BLaER1 (cell line): Measurements from ENCODE around the gene SLC23A3.

Source experiments
- H3K27ac ChIP-seq: shearing (Covaris generic); formaldehyde crosslinking; 2 replicates; pipeline ENCODE4 v1.8.1; 2022
- H3K27me3 ChIP-seq: shearing (Covaris generic); formaldehyde crosslinking; 2 replicates; pipeline ENCODE4 v1.8.1; 2022
- H3K36me3 ChIP-seq: shearing (Covaris generic); formaldehyde crosslinking; 2 replicates; pipeline ENCODE4 v1.8.1; 2022
- H3K4me1 ChIP-seq: shearing (Covaris generic); formaldehyde crosslinking; 2 replicates; pipeline ENCODE4 v1.8.1; 2022
- H3K4me2 ChIP-seq: shearing (Covaris generic); formaldehyde crosslinking; 2 replicates; pipeline ENCODE4 v1.8.1; 2022
- H3K4me3 ChIP-seq: shearing (Covaris generic); formaldehyde crosslinking; 2 replicates; pipeline ENCODE4 v1.8.1; 2022
- H3K9ac ChIP-seq: shearing (Covaris generic); formaldehyde crosslinking; 2 replicates; pipeline ENCODE4 v1.8.1; 2022
- H3K9me3 ChIP-seq: shearing (Covaris generic); formaldehyde crosslinking; 2 replicates; pipeline ENCODE4 v1.8.1; 2022
- H4K20me1 ChIP-seq: shearing (Covaris generic); formaldehyde crosslinking; 2 replicates; pipeline ENCODE4 v1.8.1; 2022
- Cebpa-rat ChIP-seq: shearing (Covaris generic); IDR thresholded peaks from 2 replicates; pipeline ENCODE4 v1.8.1; 2022

SLC23A3 gene

DNA sequence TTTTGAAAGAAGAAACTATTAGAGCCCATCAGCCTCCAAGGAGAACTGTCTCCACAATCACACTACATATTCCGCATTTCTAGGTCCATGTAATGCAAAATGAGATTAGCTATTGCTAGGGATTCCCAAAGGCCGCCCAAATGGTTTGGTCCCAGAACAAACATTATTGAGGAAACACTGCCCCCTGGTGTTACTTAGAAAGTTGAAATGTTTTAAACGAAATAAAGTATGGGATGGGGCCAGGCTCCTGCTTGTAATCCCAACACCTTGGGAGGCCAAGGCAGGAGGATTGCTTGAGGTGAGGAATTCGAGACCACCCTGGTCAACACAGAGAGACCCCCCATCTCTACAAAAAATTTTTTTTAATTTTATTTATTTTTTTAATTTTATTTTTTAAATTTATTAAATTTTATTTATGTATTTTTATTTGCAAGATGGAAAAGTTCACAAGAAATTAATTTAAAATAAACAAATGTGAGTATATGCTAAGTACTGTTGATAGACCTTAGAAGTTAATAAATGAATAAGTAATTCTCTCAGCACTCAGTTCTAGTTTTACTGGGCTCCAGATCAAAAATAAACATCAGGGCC lies 14.7 kb downstream of the SLC23A3 start:
- peaks cover 4% of the 10 kb centered on the region for H3K4me1 ChIP-seq
- no peak overlapping the region for H3K4me2 ChIP-seq
- no peak overlapping the region for H3K9ac ChIP-seq
- no peaks in the 10 kb centered on the region for H3K9me3 ChIP-seq
- no peak overlapping the region for H3K27ac ChIP-seq
- TF ChIP-seq Cebpa-rat = no peak
- no peak overlapping the region for H3K4me3 ChIP-seq
- 0 out of 2 replicates have a peak, but pooled peaks cover 7% of the 10 kb centered on the region for H4K20me1 ChIP-seq
- no peaks in the 10 kb centered on the region for H3K27me3 ChIP-seq
- peaks cover 24% of the 10 kb centered on the region for H3K36me3 ChIP-seq

DNA sequence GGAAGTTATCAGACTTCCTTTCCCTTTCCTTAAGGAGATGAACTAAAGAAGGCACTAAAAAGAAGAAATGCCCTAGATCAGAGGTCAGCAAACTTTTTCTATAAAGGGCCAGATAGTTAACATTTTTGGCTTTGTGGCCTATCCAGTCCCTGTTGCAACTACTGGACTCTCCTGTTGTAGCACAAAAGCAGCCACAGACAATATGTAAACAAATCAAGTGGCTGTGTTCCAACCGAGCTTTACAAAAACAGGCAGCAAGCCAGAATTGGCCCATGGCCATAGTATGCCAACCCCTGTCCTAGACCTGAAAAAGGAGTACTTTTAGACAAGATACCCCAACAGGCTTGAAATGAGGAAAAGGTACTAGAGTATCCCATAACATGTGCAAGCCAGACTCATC lies 20.2 kb downstream of the SLC23A3 start:
- H3K27ac ChIP-seq = no peak overlapping the region
- peaks cover 49% of the 10 kb centered on the region for H3K36me3 ChIP-seq
- no peaks in the 10 kb centered on the region for H3K4me1 ChIP-seq
- no peak overlapping the region for H3K4me2 ChIP-seq
- no peak overlapping the region for H3K4me3 ChIP-seq
- no peaks in the 10 kb centered on the region for H3K27me3 ChIP-seq
- H3K9me3 ChIP-seq = no peaks in the 10 kb centered on the region
- no peak overlapping the region for H3K9ac ChIP-seq
- 0 out of 2 replicates have a peak, but pooled peaks cover 7% of the 10 kb centered on the region for H4K20me1 ChIP-seq
- TF ChIP-seq Cebpa-rat = no peak

GRCh38 chr2:219142329-219142728 lies 27.5 kb downstream of the SLC23A3 start:
- H3K9me3 ChIP-seq = no peaks in the 10 kb centered on the region
- peaks cover 82% of the 10 kb centered on the region for H3K36me3 ChIP-seq
- H3K27me3 ChIP-seq = no peaks in the 10 kb centered on the region
- H3K27ac ChIP-seq = no peak overlapping the region
- TF ChIP-seq Cebpa-rat = no peak
- no peak overlapping the region for H3K4me3 ChIP-seq
- no peaks in the 10 kb centered on the region for H3K4me1 ChIP-seq
- H3K4me2 ChIP-seq = no peak overlapping the region
- no peak overlapping the region for H3K9ac ChIP-seq
- peaks cover 7% of the 10 kb centered on the region; the same call in 1 of the 2 replicates for H4K20me1 ChIP-seq

DNA sequence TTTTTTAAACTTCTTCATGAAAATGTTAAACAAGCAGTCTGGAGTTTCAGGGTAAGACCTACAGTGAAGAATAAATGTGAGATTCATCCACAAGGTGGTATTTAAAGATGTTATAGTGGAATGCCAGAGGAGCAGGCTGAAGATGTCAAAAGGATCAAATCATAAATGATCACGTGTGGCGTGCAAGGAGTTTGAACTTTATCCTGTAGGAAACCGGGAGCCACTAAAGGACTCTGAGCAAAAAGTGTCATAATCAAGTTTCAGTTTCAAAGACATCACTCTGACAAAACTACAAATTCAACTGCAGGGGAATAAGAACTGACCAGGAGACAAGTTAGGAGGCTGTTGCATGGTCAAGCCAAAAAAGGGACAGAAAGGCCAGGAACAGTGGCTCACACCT lies 29.1 kb downstream of the SLC23A3 start:
- no peaks in the 10 kb centered on the region for H3K27me3 ChIP-seq
- H3K4me3 ChIP-seq = no peak overlapping the region
- TF ChIP-seq Cebpa-rat = no peak
- H3K4me1 ChIP-seq = peaks cover 8% of the 10 kb centered on the region
- no peaks in the 10 kb centered on the region for H3K9me3 ChIP-seq
- H3K9ac ChIP-seq = no peak overlapping the region
- H4K20me1 ChIP-seq = peaks cover 7% of the 10 kb centered on the region; the same call in 1 of the 2 replicates
- H3K27ac ChIP-seq = no peak overlapping the region
- no peak overlapping the region for H3K4me2 ChIP-seq
- peaks cover 66% of the 10 kb centered on the region for H3K36me3 ChIP-seq

GRCh38 chr2:219133976-219134375 lies 35.9 kb downstream of the SLC23A3 start:
- H3K4me2 ChIP-seq = no peak overlapping the region
- H3K9me3 ChIP-seq = no peaks in the 10 kb centered on the region
- peaks cover 8% of the 10 kb centered on the region for H3K4me1 ChIP-seq
- 0 out of 2 replicates have a peak, but pooled peaks cover 13% of the 10 kb centered on the region for H4K20me1 ChIP-seq
- no peak overlapping the region for H3K9ac ChIP-seq
- H3K36me3 ChIP-seq = peaks cover 9% of the 10 kb centered on the region; the same call in 1 of the 2 replicates
- no peaks in the 10 kb centered on the region for H3K27me3 ChIP-seq
- TF ChIP-seq Cebpa-rat = no peak
- no peak overlapping the region for H3K27ac ChIP-seq
- H3K4me3 ChIP-seq = no peak overlapping the region

- TF ChIP-seq Cebpa-rat = no peak
- Histone ChIP-seq H3K27me3 (no peaks in the 10 kb centered on the region), H3K9ac (no peak overlapping the region), H3K27ac (no peak overlapping the region), H3K4me3 (no peak overlapping the region), H3K9me3 (no peaks in the 10 kb centered on the region), H4K20me1 (peaks cover 35% of the 10 kb centered on the region), H3K4me2 (no peak overlapping the region), H3K36me3 (peaks cover 5% of the 10 kb centered on the region; the same call in 1 of the 2 replicates), H3K4me1 (peaks cover 8% of the 10 kb centered on the region)
Observed at GRCh38 chr2:219131744-219132143, 38.1 kb downstream of the SLC23A3 start.

DNA sequence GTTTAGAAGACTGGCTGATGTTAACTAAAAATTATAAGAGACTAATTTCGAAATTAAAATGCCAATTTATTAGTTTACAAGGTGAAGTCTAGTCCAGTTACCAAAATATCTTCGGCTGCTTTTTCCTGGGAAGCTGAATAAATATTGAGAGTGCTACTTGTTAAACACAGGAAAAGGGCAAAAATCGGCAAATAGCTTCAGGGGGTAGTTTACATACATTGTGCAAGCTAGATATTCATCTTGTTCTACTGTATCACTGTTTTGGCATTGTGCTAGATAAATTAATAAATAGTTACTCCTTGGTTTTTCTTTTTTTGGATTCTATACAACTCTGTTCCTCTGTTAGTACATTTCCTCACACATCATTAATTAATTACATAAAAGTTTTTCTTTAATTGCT lies 38.5 kb downstream of the SLC23A3 start:
- Histone ChIP-seq H3K27ac (no peak overlapping the region), H3K4me2 (no peak overlapping the region), H4K20me1 (peaks cover 36% of the 10 kb centered on the region), H3K9ac (no peak overlapping the region), H3K27me3 (no peaks in the 10 kb centered on the region), H3K9me3 (no peaks in the 10 kb centered on the region), H3K36me3 (peaks cover 5% of the 10 kb centered on the region; the same call in 1 of the 2 replicates), H3K4me3 (no peak overlapping the region), H3K4me1 (peaks cover 5% of the 10 kb centered on the region)
- no peak for TF ChIP-seq Cebpa-rat

GRCh38 chr2:219129589-219129988 lies 40.2 kb downstream of the SLC23A3 start:
- Histone ChIP-seq H3K9ac (no peak overlapping the region), H3K9me3 (no peaks in the 10 kb centered on the region), H3K4me2 (no peak overlapping the region), H4K20me1 (peaks cover 49% of the 10 kb centered on the region), H3K27ac (no peak overlapping the region), H3K36me3 (peaks cover 5% of the 10 kb centered on the region; the same call in 1 of the 2 replicates), H3K4me1 (no peaks in the 10 kb centered on the region), H3K27me3 (no peaks in the 10 kb centered on the region), H3K4me3 (no peak overlapping the region)
- no peak for TF ChIP-seq Cebpa-rat

GRCh38 chr2:219128396-219128795 lies 41.4 kb downstream of the SLC23A3 start:
- TF ChIP-seq Cebpa-rat = no peak
- no peak overlapping the region for H3K4me3 ChIP-seq
- H3K4me1 ChIP-seq = no peaks in the 10 kb centered on the region
- no peak overlapping the region for H3K9ac ChIP-seq
- H3K36me3 ChIP-seq = peaks cover 5% of the 10 kb centered on the region; the same call in 1 of the 2 replicates
- no peak overlapping the region for H3K4me2 ChIP-seq
- H3K27me3 ChIP-seq = no peaks in the 10 kb centered on the region
- no peaks in the 10 kb centered on the region for H3K9me3 ChIP-seq
- H4K20me1 ChIP-seq = peaks cover 49% of the 10 kb centered on the region
- no peak overlapping the region for H3K27ac ChIP-seq

DNA sequence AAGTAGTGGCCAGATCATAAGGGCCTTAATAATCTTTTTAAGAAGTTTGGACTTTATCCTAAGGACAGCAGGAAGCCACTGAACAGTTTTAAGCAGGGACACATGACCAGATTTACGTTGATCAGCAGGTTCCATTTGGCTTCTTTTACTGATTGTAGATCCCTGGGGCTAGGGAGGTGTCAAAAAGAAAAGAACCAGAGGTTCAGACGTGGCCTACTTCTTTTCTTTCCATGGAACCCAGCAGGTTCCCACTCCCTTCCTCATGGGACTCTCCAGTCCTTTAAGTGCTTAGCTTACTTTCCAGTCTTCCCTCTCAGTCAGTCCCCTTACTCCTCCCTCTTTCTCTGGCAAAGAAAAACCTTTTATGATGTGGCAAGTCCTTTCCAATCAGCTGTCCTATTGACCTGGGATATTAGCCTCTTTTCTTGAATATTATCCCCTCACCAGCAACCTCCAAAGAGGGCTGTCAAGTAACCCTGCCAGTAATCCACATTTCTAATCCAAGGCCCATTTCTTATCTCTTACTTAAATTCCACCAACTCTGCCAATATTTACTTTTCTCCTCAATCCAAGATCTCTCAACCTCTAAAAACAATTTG lies 42.7 kb downstream of the SLC23A3 start:
- no peaks in the 10 kb centered on the region for H3K4me1 ChIP-seq
- H3K9me3 ChIP-seq = no peaks in the 10 kb centered on the region
- H3K27ac ChIP-seq = no peak overlapping the region
- H3K27me3 ChIP-seq = no peaks in the 10 kb centered on the region
- peaks cover 5% of the 10 kb centered on the region; the same call in 1 of the 2 replicates for H3K36me3 ChIP-seq
- no peak overlapping the region for H3K4me3 ChIP-seq
- no peak overlapping the region for H3K4me2 ChIP-seq
- TF ChIP-seq Cebpa-rat = no peak
- H4K20me1 ChIP-seq = peaks cover 38% of the 10 kb centered on the region
- H3K9ac ChIP-seq = no peak overlapping the region
